Activated CD8-positive, alpha-beta T cell treated with anti-CD3 and anti-CD28 coated beads for 36 hours (primary cell): ENCODE results near the gene APEX2. TPM values are rescaled to one million over a fixed set of nuclear protein-coding genes. Genes with fewer than 3 reads are reported as not detected.

ENCODE experiments used
- ATAC-seq: fragments of 200-7000 bp; cut with Tn5 transposase; one replicate; pipeline ENCODE4 v1.10.0; 2021; ENCODE audit warnings: mild to moderate bottlenecking, moderate library complexity
- CTCF ChIA-PET: fragments of 350-600 bp; sonication (Branson Sonifier 250); formaldehyde crosslinking; loops from one replicate; lab custom pipeline; 2021; ENCODE audit warnings: antibody characterized with exemption; lab: Charles Lee
- POLR2A ChIA-PET: fragments of 350-600 bp; sonication (Branson Sonifier 250); formaldehyde crosslinking; loops from one replicate; lab custom pipeline; 2021; ENCODE audit warnings: antibody characterized with exemption; lab: Charles Lee
- DNase-seq: peaks from one replicate; pipeline ENCODE4 v3.0.0-alpha.2; 2020
- H3K27ac Mint-ChIP-seq: one replicate; pipeline ENCODE4 v1.8.0; 2021; ENCODE audit warnings: mild to moderate bottlenecking, mixed read lengths
- H3K27me3 Mint-ChIP-seq: one replicate; pipeline ENCODE4 v1.8.0; 2021; ENCODE audit warnings: mixed read lengths
- H3K36me3 Mint-ChIP-seq: one replicate; pipeline ENCODE4 v1.8.0; 2021; ENCODE audit warnings: low read depth, mixed read lengths
- H3K4me1 Mint-ChIP-seq: one replicate; pipeline ENCODE4 v1.8.0; 2021; ENCODE audit warnings: low read depth, mixed read lengths
- H3K4me3 Mint-ChIP-seq: one replicate; pipeline ENCODE4 v1.8.0; 2021; ENCODE audit warnings: mild to moderate bottlenecking, moderate library complexity, mixed read lengths
- H3K9me3 Mint-ChIP-seq: one replicate; pipeline ENCODE4 v1.8.0; 2021; ENCODE audit warnings: mixed read lengths
- intact Hi-C: fragments of 100-400 bp; cut with micrococcal nuclease; formaldehyde crosslinking; loops from one replicate; pipeline ENCODE4 v1.10.0; 2022
- total RNA-seq, 2 experiments: library from RNA; stranded (reverse); gene quantifications; one replicate each; pipeline ENCODE4 v1.2.3, GENCODE V29; 2021
- TF ChIP-seq, protein P1 (sequence below): fragments of 200-600 bp; IDR thresholded peaks from one replicate; pipeline ENCODE4 v1.8.0; 2022; ENCODE audit warnings: antibody characterized with exemption, mild to moderate bottlenecking

Gene APEX2
- total RNA-seq, 2 experiments from 2014 or later: 30.0 to 33.0 TPM

DNA sequence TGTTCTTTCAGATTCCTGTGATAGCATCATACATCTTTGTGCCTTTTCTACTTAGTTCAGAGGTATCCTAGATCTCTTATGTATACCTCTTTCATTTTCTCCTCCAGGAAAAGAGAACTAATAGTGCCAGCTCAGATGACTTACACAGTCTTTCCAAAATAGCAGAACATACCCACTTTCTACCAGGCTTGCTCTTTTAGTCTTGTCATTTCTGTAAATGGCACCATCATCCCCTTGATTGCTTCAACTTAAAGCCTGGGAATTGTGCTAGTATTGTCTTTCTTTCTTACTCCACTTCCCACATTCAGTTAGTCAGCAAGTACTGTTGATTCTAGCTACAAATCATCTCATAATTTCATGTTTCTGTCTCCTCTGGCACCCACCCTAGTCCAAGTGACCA lies 5.1 kb downstream of the APEX2 start:
- Mint-ChIP-seq H3K4me3 (no peak overlapping the region), H3K9me3 (no peaks in the 10 kb centered on the region), H3K27me3 (no peaks in the 10 kb centered on the region), H3K27ac (no peak overlapping the region), H3K36me3 (peaks cover 53% of the 10 kb centered on the region), H3K4me1 (peaks cover 38% of the 10 kb centered on the region)
- DNase-seq: no peak
- CTCF ChIA-PET: no interaction called here
- no peak for ATAC-seq
- intact Hi-C loops: no loop called here
- TF ChIP-seq, protein P1, sequence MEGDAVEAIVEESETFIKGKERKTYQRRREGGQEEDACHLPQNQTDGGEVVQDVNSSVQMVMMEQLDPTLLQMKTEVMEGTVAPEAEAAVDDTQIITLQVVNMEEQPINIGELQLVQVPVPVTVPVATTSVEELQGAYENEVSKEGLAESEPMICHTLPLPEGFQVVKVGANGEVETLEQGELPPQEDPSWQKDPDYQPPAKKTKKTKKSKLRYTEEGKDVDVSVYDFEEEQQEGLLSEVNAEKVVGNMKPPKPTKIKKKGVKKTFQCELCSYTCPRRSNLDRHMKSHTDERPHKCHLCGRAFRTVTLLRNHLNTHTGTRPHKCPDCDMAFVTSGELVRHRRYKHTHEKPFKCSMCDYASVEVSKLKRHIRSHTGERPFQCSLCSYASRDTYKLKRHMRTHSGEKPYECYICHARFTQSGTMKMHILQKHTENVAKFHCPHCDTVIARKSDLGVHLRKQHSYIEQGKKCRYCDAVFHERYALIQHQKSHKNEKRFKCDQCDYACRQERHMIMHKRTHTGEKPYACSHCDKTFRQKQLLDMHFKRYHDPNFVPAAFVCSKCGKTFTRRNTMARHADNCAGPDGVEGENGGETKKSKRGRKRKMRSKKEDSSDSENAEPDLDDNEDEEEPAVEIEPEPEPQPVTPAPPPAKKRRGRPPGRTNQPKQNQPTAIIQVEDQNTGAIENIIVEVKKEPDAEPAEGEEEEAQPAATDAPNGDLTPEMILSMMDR: no peak
- POLR2A ChIA-PET: no interaction called here

DNA sequence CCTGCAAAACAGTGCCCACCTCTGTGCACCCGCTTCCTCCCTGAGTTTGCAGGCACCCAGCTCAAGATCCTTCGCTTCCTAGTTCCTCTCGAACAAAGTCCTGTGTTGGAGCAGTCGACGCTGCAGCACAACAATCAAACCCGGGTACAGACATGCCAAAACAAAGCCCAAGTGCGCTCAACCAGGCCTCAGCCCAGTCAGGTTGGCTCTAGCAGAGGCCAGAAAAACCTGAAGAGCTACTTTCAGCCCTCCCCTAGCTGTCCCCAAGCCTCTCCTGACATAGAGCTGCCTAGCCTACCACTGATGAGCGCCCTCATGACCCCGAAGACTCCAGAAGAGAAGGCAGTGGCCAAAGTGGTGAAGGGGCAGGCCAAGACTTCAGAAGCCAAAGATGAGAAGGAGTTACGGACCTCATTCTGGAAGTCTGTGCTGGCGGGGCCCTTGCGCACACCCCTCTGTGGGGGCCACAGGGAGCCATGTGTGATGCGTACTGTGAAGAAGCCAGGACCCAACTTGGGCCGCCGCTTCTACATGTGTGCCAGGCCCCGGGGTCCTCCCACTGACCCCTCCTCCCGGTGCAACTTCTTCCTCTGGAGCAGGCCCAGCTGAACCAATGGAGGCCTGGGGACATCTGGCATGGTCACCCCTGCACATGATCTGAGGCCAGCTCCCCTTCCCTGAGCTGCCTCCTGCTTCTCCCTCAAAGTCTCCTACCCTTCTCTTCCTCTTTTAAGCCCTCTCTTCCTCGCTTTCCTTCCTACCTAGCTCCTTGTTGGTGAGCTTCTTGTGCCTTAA lies 6.9 kb downstream of the APEX2 start:
- peaks cover 39% of the 10 kb centered on the region for H3K36me3 Mint-ChIP-seq
- CTCF ChIA-PET: no interaction called here
- no peaks in the 10 kb centered on the region for H3K9me3 Mint-ChIP-seq
- H3K27me3 Mint-ChIP-seq: no peaks in the 10 kb centered on the region
- no peak for DNase-seq
- H3K4me1 Mint-ChIP-seq: peaks cover 33% of the 10 kb centered on the region
- intact Hi-C loops: no loop called here
- no peak overlapping the region for H3K27ac Mint-ChIP-seq
- no peak for ATAC-seq
- H3K4me3 Mint-ChIP-seq: no peak overlapping the region
- POLR2A ChIA-PET: no interaction called here
- TF ChIP-seq, protein P1: no peak

DNA sequence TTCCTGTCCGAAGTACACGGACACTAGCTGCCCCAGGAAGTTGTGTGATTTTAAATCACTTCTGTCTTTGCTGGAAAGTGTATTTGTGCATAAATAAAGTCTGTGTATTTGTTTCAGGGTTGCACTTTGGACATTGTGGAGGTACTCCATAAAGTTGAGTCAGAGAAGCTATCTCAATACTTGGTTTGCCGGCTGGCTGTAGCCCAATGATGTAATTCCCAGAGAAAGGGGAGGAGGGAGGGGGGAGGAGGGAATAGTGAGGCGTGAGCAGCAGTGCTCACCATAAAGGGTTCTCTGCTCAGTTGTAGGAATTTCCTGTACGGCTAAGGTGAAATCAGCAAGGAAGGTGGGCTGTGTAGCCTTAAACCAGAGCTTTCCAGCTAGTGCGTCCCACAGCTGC lies 7.5 kb downstream of the APEX2 start:
- no peaks in the 10 kb centered on the region for H3K9me3 Mint-ChIP-seq
- intact Hi-C loops: no loop called here
- CTCF ChIA-PET: no interaction called here
- DNase-seq (no peak), ATAC-seq (no peak)
- POLR2A ChIA-PET: no interaction called here
- H3K27ac Mint-ChIP-seq: no peak overlapping the region
- peaks cover 33% of the 10 kb centered on the region for H3K36me3 Mint-ChIP-seq
- TF ChIP-seq, protein P1: no peak
- peaks cover 27% of the 10 kb centered on the region for H3K4me1 Mint-ChIP-seq
- no peaks in the 10 kb centered on the region for H3K27me3 Mint-ChIP-seq
- H3K4me3 Mint-ChIP-seq: no peak overlapping the region

DNA sequence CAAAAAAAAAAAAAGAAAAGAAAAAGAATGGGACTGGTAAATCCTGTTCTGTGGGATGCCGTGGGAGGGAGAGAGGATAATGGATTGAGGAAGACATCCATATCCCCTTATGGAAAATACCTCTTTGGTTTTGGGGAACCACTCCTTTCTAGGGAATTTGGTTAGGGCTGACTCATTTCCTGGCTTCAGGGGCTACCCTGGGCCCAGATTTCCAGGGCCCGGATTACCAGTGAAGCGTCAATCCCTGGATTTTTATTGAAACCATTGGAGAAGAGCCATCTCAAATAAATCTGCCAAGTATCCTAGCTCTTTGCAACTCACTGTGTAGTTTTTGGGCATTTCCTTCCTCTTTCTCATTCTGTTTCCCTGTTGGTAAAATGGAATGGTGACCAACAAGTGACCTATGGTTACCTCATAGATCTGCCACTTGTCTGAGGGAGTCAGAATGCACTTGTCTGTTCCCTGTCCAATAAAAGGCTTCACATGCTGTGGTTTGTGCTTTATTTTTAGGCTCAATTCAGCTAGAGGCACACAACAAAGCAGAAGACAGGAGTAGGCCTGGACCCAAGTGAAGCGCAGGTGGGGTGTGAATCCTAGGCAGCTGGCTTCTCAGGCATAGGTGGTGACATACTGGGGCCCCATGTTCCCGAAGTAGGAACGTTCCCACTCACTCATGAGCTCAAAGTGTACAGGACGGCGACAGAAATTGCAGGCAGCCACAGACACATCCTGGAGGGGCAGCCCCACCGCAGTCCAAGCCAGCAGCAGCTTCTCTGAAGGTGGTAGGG lies 8.6 kb downstream of the APEX2 start:
- ATAC-seq: peak; percentile 68
- TF ChIP-seq, protein P1: no peak
- H3K9me3 Mint-ChIP-seq: no peaks in the 10 kb centered on the region
- POLR2A ChIA-PET: interaction anchor here (1.3 kb wide), 1 partner anchor 9 kb away, joined by 5 read pairs; the partner anchor contains the start of gene APEX2
- H3K4me3 Mint-ChIP-seq: no peak overlapping the region
- peaks cover 23% of the 10 kb centered on the region for H3K4me1 Mint-ChIP-seq
- intact Hi-C loops: no loop called here
- peak; percentile 28 for DNase-seq
- H3K36me3 Mint-ChIP-seq: peaks cover 25% of the 10 kb centered on the region
- H3K27ac Mint-ChIP-seq: no peak overlapping the region
- H3K27me3 Mint-ChIP-seq: no peaks in the 10 kb centered on the region
- CTCF ChIA-PET: interaction anchor here (1.1 kb wide), 1 partner anchor 117 kb away, joined by 5 read pairs; no protein-coding TSS in a partner anchor

DNA sequence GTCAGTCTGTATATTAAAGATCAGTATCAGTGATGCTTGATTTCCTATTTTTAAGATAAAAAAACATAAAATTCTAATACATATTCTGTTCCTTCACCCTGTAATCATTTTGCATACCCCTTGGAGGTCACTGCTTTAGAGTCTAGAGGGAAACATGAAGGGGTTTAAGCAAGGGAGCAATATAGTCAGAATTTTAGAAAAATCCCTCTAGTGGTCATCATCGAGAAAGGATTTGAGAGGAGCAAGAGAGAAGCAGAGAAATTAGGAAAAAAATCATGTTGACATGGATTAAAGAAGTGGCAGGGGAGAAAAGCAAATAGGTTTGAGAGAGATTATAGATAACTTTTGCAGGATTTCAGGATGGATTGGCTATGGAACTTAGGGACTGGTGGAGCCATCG lies 11.1 kb downstream of the APEX2 start:
- H3K36me3 Mint-ChIP-seq: peaks cover 4% of the 10 kb centered on the region
- TF ChIP-seq, protein P1: no peak
- ChIA-PET CTCF (interaction anchor here (1.6 to 3.4 kb wide), 2 partner anchors 10 to 11 kb away, joined by 3 to 12 read pairs; partner anchors contain the start of gene APEX2), POLR2A (no interaction called here)
- no peak for ATAC-seq
- H3K4me3 Mint-ChIP-seq: no peak overlapping the region
- H3K27ac Mint-ChIP-seq: no peak overlapping the region
- intact Hi-C loops: no loop called here
- no peak for DNase-seq
- no peaks in the 10 kb centered on the region for H3K9me3 Mint-ChIP-seq
- no peaks in the 10 kb centered on the region for H3K27me3 Mint-ChIP-seq
- H3K4me1 Mint-ChIP-seq: peaks cover 19% of the 10 kb centered on the region
